Measurements from ENCODE around the gene ANKS1B.

DNA sequence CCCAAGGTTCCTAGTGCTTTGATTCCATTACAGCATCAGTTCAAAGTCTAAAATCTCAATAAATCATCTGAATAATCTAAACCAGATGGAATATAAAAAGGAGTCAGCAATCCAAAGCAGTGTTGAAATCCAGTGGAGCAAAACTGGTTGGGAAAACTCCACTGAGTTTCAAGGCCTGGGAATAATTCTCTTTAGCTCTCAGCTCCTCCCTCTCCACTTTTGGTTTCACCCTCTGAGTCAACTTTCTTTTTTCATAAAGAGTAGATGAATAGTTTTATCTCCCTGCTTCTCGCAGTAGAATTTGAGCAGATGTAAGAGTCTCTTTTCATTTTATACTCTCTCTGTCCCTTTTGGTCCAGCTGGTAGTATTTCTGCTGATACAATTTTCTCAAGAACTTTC lies 1001.1 kb downstream of the ANKS1B start:
- TF ChIP-seq GATA3 (IDR thresholded peaks at IDR 0.05; ENCODE audit: low read depth, low read length) (no peak), GATA2 (IDR thresholded peaks at IDR 0.05; ENCODE audit: low read depth, low read length) (no peak)

Measured in SH-SY5Y (cell line).